HepG2 (cell line): ENCODE measurements around the gene DLG2. TPM values are rescaled to one million over a fixed set of nuclear protein-coding genes. Genes with fewer than 3 reads are reported as not detected.

Experiments used
- ATAC-seq: fragments of 200-7000 bp; cut with Tn5 transposase; 3 replicates; pipeline ENCODE4 v1.9.1; 2020; ENCODE audit warnings: mild to moderate bottlenecking, moderate library complexity
- BruUV-seq: library from RNA; stranded (reverse); fragments of 400-500 nt; replicated peaks from 2 replicates; lab custom pipeline; 2021; lab: Mats Ljungman, UMichigan
- CTCF ChIA-PET: fragments of 300-600 bp; formaldehyde crosslinking; extraction: SDS; loops from one replicate; lab custom pipeline; 2021; ENCODE audit warnings: low total read pairs, inconsistent platforms, low intra/inter-chr PET ratio; lab: Yijun Ruan, JAX
- POLR2A ChIA-PET: fragments of 350-600 bp; sonication (Branson Sonifier 250); formaldehyde crosslinking; loops from one replicate; lab custom pipeline; 2020; ENCODE audit warnings: antibody characterized with exemption, inconsistent platforms; lab: Yijun Ruan, JAX
- DNase-seq: peaks from one replicate; pipeline ENCODE4 v3.0.0-alpha.2; 2015; ENCODE audit warnings: low spot score
- FAIRE-seq: peaks from 3 replicates; lab custom pipeline; 2011; peaks lifted over from hg19 to GRCh38; lab: Jason Lieb, UNC
- H2AFZ ChIP-seq: one replicate; pipeline ENCODE4 v1.6.1; 2011; ENCODE audit warnings: low read length, inconsistent platforms
- H3K27ac ChIP-seq: fragments of 300-600 bp; 3 replicates; pipeline ENCODE4 v1.8.0; 2011; ENCODE audit warnings: mixed run types, mild to moderate bottlenecking, mixed read lengths, low read length, inconsistent platforms; ENCODE audit not compliant: insufficient read depth; ENCODE audit errors: extremely low read length
- H3K27me3 ChIP-seq, 2 experiments: fragments of 200-600 bp in 1 of 2; 2 replicates in 1 of 2; 3 replicates in 1 of 2; pipeline versions ENCODE4 v1.6.0 to v1.8.0; 2011; ENCODE audit warnings: low read length in 2 of 2, mild to moderate bottlenecking in 2 of 2, moderate library complexity in 2 of 2, inconsistent platforms in 1 of 2; ENCODE audit not compliant: insufficient read depth in 2 of 2, control insufficient read depth in 1 of 2
- H3K36me3 ChIP-seq, 2 experiments: fragments of 200-600 bp in 1 of 2; replicated peaks in 1 of 2; 2 replicates in 1 of 2; 3 replicates in 1 of 2; pipeline versions ENCODE4 v1.5.1 to v1.8.0; 2011; ENCODE audit warnings: low read length in 2 of 2, inconsistent platforms in 1 of 2; ENCODE audit not compliant: insufficient read depth in 2 of 2, control insufficient read depth in 1 of 2
- H3K4me1 ChIP-seq: 2 replicates; pipeline ENCODE4 v1.5.1; 2012; ENCODE audit warnings: low read length, inconsistent platforms; ENCODE audit not compliant: insufficient read depth
- H3K4me2 ChIP-seq: 2 replicates; pipeline ENCODE4 v1.6.0; 2011; ENCODE audit warnings: low read depth, low read length, inconsistent platforms
- H3K4me3 ChIP-seq, 3 experiments: fragments of 200-600 bp in 1 of 3; sonication (generic), shearing (Covaris generic) in 1 of 3; replicated peaks in 1 of 3; 2 replicates each; pipeline ENCODE4 v1.5.1; 2011 to 2016; ENCODE audit warnings: low read length in 3 of 3, inconsistent platforms in 2 of 3, low read depth in 2 of 3, mild to moderate bottlenecking in 2 of 3, control low read depth in 1 of 3, mixed read lengths in 1 of 3; ENCODE audit not compliant: insufficient read depth in 1 of 3
- H3K79me2 ChIP-seq: one replicate; pipeline ENCODE4 v1.6.1; 2011; ENCODE audit warnings: low read length, inconsistent platforms; ENCODE audit not compliant: insufficient read depth
- H3K9ac ChIP-seq: 2 replicates; pipeline ENCODE4 v1.6.0; 2011; ENCODE audit warnings: mild to moderate bottlenecking, low read depth, low read length, inconsistent platforms; ENCODE audit not compliant: insufficient read depth
- H3K9me3 ChIP-seq: 2 replicates; pipeline ENCODE4 v1.5.1; 2012; ENCODE audit warnings: mild to moderate bottlenecking, low read length
- H4K20me1 ChIP-seq: 2 replicates; pipeline ENCODE4 v1.6.0; 2011; ENCODE audit warnings: inconsistent platforms, mild to moderate bottlenecking, low read length, moderate library complexity; ENCODE audit not compliant: insufficient read depth
- NBN ChIP-seq: fragments of 450-650 bp; conservative IDR thresholded peaks from 2 replicates; pipeline ENCODE4 v1.6.1; 2017
- RFXAP ChIP-seq: sonication (generic); formaldehyde crosslinking; IDR thresholded peaks from 2 replicates; pipeline ENCODE4 v1.4.0; 2020; ENCODE audit warnings: missing genetic modification reagents, borderline replicate concordance
- SYNCRIP ChIP-seq: fragments of 200-400 bp; formaldehyde crosslinking; IDR thresholded peaks from 2 replicates; pipeline ENCODE4 v1.6.1; 2018; ENCODE audit warnings: mild to moderate bottlenecking, low read depth, low read length; ENCODE audit not compliant: insufficient read depth
- WGBS: methylation state at CpG from one replicate; pipeline ENCODE4 v1.1.6; 2017; ENCODE audit warnings: low lambda C conversion rate; 5-methylcytosine and 5-hydroxymethylcytosine counted together
- in situ Hi-C: cut with HindIII; loops from 2 replicates; pipeline ENCODE4 v1.10.0; 2017; ENCODE audit warnings: low pct_unique_long_range_greater_than_20kb; ENCODE audit not compliant: extremely low pct_ligation_motif_present
- intact Hi-C: fragments of 100-400 bp; cut with micrococcal nuclease; formaldehyde crosslinking; loops from one replicate; pipeline ENCODE4 v1.10.0; 2022; ENCODE audit not compliant: unreplicated experiment
- polyA plus RNA-seq, 8 experiments: library from polyadenylated mRNA; depleted of rRNA in 3 of 8; stranded (reverse) in 7 of 8; unstranded in 1 of 8; fragments of >200 nt; fragmentation: Illumina TruSeq in 4 of 8; extraction: Trizol in 4 of 8; gene quantifications; 2 replicates each; pipeline versions ENCODE4 v1.2.1 to v1.2.3, GENCODE V29; 2011 to 2016; ENCODE audit warnings: low read depth in 4 of 8, missing spikeins in 1 of 8, mixed read lengths in 1 of 8; ENCODE audit not compliant: insufficient read depth in 1 of 8
- total RNA-seq, 5 experiments: library from RNA; depleted of rRNA; stranded (reverse); fragments of >200 nt; fragmentation: Illumina TruSeq; extraction: Trizol; gene quantifications; 2 replicates each; pipeline ENCODE4 v1.2.3, GENCODE V29; 2016; ENCODE audit warnings: low read depth in 1 of 5
- TF ChIP-seq, protein P1 (sequence below): sonication (generic); formaldehyde crosslinking; IDR thresholded peaks from 2 replicates; pipeline ENCODE4 v1.5.1; 2020; ENCODE audit warnings: mild to moderate bottlenecking, moderate library complexity, missing genetic modification reagents
- TF ChIP-seq, protein P2 (sequence below): sonication (generic); formaldehyde crosslinking; IDR thresholded peaks from 2 replicates; pipeline ENCODE4 v1.4.0; 2020; ENCODE audit warnings: mild to moderate bottlenecking, missing genetic modification reagents

DLG2 gene
- total and polyA plus RNA-seq, 2 of the 13 experiments (the other 11 are each of a cell fraction or from before 2014, with no cell fraction given), result 0.46 to 1.0 TPM

DNA sequence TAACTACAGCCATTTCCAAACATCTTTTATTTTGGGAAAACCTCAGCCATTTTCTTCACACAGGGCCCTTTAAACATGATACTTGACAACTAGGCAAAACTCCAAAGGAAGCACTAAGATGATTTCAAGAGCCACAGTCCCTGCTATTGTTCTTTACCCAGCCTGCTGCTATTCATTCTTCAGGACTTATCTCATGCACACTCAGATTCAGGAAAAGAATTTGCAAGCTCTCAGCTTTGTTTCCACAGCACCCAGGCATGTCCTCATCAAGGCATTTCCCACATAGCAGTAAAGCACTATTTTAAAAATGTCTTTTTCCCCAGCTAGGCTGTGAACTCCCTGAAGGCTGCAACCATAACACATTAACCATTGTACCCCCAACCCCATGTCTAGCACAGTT is 1731.6 kb downstream of the DLG2 start:
- Histone ChIP-seq H3K4me3 (no peak overlapping the region), H3K9ac (no peak overlapping the region), H3K9me3 (no peaks in the 10 kb centered on the region; the same call in 1 of the 2 replicates), H3K36me3 (no peaks in the 10 kb centered on the region), H3K4me2 (no peak overlapping the region), H2AFZ (no peak overlapping the region), H3K4me1 (no peaks in the 10 kb centered on the region), H3K79me2 (no peaks in the 10 kb centered on the region), H4K20me1 (no peaks in the 10 kb centered on the region), H3K27me3 (no peaks in the 10 kb centered on the region), H3K27ac (no peak overlapping the region)
- TF ChIP-seq, protein P1, sequence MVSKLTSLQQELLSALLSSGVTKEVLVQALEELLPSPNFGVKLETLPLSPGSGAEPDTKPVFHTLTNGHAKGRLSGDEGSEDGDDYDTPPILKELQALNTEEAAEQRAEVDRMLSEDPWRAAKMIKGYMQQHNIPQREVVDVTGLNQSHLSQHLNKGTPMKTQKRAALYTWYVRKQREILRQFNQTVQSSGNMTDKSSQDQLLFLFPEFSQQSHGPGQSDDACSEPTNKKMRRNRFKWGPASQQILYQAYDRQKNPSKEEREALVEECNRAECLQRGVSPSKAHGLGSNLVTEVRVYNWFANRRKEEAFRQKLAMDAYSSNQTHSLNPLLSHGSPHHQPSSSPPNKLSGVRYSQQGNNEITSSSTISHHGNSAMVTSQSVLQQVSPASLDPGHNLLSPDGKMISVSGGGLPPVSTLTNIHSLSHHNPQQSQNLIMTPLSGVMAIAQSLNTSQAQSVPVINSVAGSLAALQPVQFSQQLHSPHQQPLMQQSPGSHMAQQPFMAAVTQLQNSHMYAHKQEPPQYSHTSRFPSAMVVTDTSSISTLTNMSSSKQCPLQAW (CRISPR knock-in tag), result no peak
- no peak for TF ChIP-seq SYNCRIP
- TF ChIP-seq, protein P2, sequence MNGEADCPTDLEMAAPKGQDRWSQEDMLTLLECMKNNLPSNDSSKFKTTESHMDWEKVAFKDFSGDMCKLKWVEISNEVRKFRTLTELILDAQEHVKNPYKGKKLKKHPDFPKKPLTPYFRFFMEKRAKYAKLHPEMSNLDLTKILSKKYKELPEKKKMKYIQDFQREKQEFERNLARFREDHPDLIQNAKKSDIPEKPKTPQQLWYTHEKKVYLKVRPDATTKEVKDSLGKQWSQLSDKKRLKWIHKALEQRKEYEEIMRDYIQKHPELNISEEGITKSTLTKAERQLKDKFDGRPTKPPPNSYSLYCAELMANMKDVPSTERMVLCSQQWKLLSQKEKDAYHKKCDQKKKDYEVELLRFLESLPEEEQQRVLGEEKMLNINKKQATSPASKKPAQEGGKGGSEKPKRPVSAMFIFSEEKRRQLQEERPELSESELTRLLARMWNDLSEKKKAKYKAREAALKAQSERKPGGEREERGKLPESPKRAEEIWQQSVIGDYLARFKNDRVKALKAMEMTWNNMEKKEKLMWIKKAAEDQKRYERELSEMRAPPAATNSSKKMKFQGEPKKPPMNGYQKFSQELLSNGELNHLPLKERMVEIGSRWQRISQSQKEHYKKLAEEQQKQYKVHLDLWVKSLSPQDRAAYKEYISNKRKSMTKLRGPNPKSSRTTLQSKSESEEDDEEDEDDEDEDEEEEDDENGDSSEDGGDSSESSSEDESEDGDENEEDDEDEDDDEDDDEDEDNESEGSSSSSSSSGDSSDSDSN (CRISPR knock-in tag), result no peak
- FAIRE-seq (no peak), DNase-seq (no peak), ATAC-seq (no peak)
- intact Hi-C loops (no loop called here), in situ Hi-C loops (no loop called here)
- BruUV-seq, result no TSS peak
- ChIA-PET POLR2A (no interaction called here), CTCF (no interaction called here)

DNA sequence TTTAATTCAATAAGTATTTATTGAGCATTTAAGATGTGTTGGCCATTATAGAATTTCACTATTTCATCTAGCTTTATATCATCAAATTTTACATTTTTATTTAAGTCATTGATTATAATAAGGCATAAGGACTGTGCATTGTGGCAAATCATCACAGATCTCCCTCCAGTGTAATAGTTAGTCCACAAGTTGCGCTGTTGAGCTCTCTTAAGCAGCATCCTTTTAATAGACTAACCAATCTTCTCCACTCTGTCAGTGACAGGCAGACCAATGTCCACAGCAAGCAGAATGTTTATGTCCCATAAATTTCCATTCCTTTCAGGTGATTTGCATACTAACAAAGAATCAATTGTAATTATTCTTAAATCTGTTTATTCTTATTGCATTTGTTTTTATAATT is 1745.7 kb downstream of the DLG2 start:
- no peak for DNase-seq
- in situ Hi-C loops (no loop called here), intact Hi-C loops (no loop called here)
- Histone ChIP-seq H3K4me3 (no peak overlapping the region), H3K4me1 (no peaks in the 10 kb centered on the region), H3K4me2 (no peak overlapping the region), H3K27me3 (no peaks in the 10 kb centered on the region), H2AFZ (no peak overlapping the region), H4K20me1 (no peaks in the 10 kb centered on the region), H3K9ac (no peak overlapping the region), H3K79me2 (no peaks in the 10 kb centered on the region), H3K27ac (no peak overlapping the region), H3K36me3 (no peaks in the 10 kb centered on the region), H3K9me3 (no peaks in the 10 kb centered on the region)
- no TSS peak for BruUV-seq
- ATAC-seq, result peak; percentile 73
- WGBS, result 33% methylated on average over 1 of the region's 1 CpG
- TF ChIP-seq NBN, result no peak
- TF ChIP-seq RFXAP (CRISPR knock-in tag), result no peak
- ChIA-PET CTCF (no interaction called here), POLR2A (no interaction called here)
- no peak for FAIRE-seq
